Activated gamma-delta T cell treated with Interleukin-2 at 50 U/mL for 16 hours (primary cell): ENCODE results near the gene SLC22A13.
"Not testable (repeated sequence)": the region's sequence is repeated elsewhere in the genome, so short reads cannot be mapped to it uniquely, and the experiment has no call there.

ENCODE experiments used
- DNase-seq: peaks from one replicate; pipeline ENCODE4 v3.0.0-alpha.2; 2020

SLC22A13 gene

GRCh38 chr3:38306941-38307340 lies 41.3 kb downstream of the SLC22A13 start:
- DNase-seq, result no peak

- no peak for DNase-seq
Measured at GRCh38 chr3:38307599-38307998, 42.0 kb downstream of the SLC22A13 start.

GRCh38 chr3:38308456-38308855 lies 42.8 kb downstream of the SLC22A13 start:
- DNase-seq, result no peak

GRCh38 chr3:38311476-38311875 lies 45.9 kb downstream of the SLC22A13 start:
- no peak for DNase-seq

- no peak for DNase-seq
Measured at GRCh38 chr3:38311941-38312340, 46.3 kb downstream of the SLC22A13 start.

- no peak for DNase-seq
Measured at GRCh38 chr3:38312356-38312755, 46.7 kb downstream of the SLC22A13 start.

GRCh38 chr3:38313263-38313662 lies 47.7 kb downstream of the SLC22A13 start:
- DNase-seq, result no peak

- DNase-seq, result no peak
Measured at GRCh38 chr3:38313695-38314094, 48.1 kb downstream of the SLC22A13 start.

GRCh38 chr3:38314112-38314763 lies 48.6 kb downstream of the SLC22A13 start:
- DNase-seq, result no peak

- DNase-seq, result no peak
Measured at GRCh38 chr3:38314764-38315487, 49.3 kb downstream of the SLC22A13 start.

GRCh38 chr3:38315488-38316230 lies 50.0 kb downstream of the SLC22A13 start:
- DNase-seq, result no peak

GRCh38 chr3:38316356-38317191 lies 51.0 kb downstream of the SLC22A13 start:
- no peak for DNase-seq

GRCh38 chr3:38317192-38317759 lies 51.7 kb downstream of the SLC22A13 start:
- DNase-seq, result no peak

GRCh38 chr3:38318766-38319671 lies 53.4 kb downstream of the SLC22A13 start:
- DNase-seq, result no peak

GRCh38 chr3:38320638-38321037 lies 55.0 kb downstream of the SLC22A13 start:
- not testable (repeated sequence) for DNase-seq

GRCh38 chr3:38323060-38323459 lies 57.4 kb downstream of the SLC22A13 start:
- no peak for DNase-seq

- DNase-seq, result no peak
Measured at GRCh38 chr3:38325256-38325655, 59.6 kb downstream of the SLC22A13 start.

- DNase-seq, result no peak
Measured at GRCh38 chr3:38327335-38328009, 61.9 kb downstream of the SLC22A13 start.
